NCI-H748 (cell line): ENCODE data around the gene LRRC8C.
"Not testable (repeated sequence)": the region's sequence is repeated elsewhere in the genome, so short reads cannot be mapped to it uniquely, and the experiment has no call there.

Experiments
- DNase-seq: peaks from one replicate; lab custom pipeline; 2025; ENCODE audit not compliant: unreplicated experiment; lab: John Stamatoyannopoulos, UW

The LRRC8C gene

GRCh38 chr1:89702520-89703045, 69.7 kb downstream of the LRRC8C start:
- DNase-seq = no peak

GRCh38 chr1:89703469-89703868, 70.5 kb downstream of the LRRC8C start:
- DNase-seq = no peak

GRCh38 chr1:89704014-89704413, 71.1 kb downstream of the LRRC8C start:
- no peak for DNase-seq

- not testable (repeated sequence) for DNase-seq
Observed at GRCh38 chr1:89704885-89705284, 72.0 kb downstream of the LRRC8C start.

GRCh38 chr1:89705901-89706699, 73.2 kb downstream of the LRRC8C start:
- DNase-seq = no peak

- no peak for DNase-seq
Observed at GRCh38 chr1:89706700-89707012, 73.7 kb downstream of the LRRC8C start.

- no peak for DNase-seq
Observed at GRCh38 chr1:89708751-89709375, 75.9 kb downstream of the LRRC8C start.

- no peak for DNase-seq
Observed at GRCh38 chr1:89710498-89711139, 77.7 kb downstream of the LRRC8C start.

- no peak for DNase-seq
Observed at GRCh38 chr1:89711140-89711778, 78.3 kb downstream of the LRRC8C start.

- no peak for DNase-seq
Observed at GRCh38 chr1:89712420-89712819, 79.5 kb downstream of the LRRC8C start.

GRCh38 chr1:89715677-89716076, 82.8 kb downstream of the LRRC8C start:
- no peak for DNase-seq

GRCh38 chr1:89719502-89720306, 86.8 kb downstream of the LRRC8C start:
- peak; percentile 77 for DNase-seq

GRCh38 chr1:89720839-89721238, 87.9 kb downstream of the LRRC8C start:
- DNase-seq = no peak

GRCh38 chr1:89721351-89721750, 88.4 kb downstream of the LRRC8C start:
- DNase-seq = no peak

- no peak for DNase-seq
Observed at GRCh38 chr1:89723144-89723543, 90.2 kb downstream of the LRRC8C start.

GRCh38 chr1:89723863-89724262, 90.9 kb downstream of the LRRC8C start:
- DNase-seq = no peak

GRCh38 chr1:89724369-89725010, 91.6 kb downstream of the LRRC8C start:
- no peak for DNase-seq

GRCh38 chr1:89725011-89725370, 92.1 kb downstream of the LRRC8C start:
- no peak for DNase-seq

- DNase-seq = no peak
Observed at GRCh38 chr1:89725631-89726030, 92.7 kb downstream of the LRRC8C start.
